Fibroblast of lung (primary cell): ENCODE data around the gene BZW1. TPM values are rescaled to one million over a fixed set of nuclear protein-coding genes. Genes with fewer than 3 reads are reported as not detected.
A peak's percentile ranks its signal among the peaks of the same experiment; 100 is the strongest.

ENCODE experiments used
- DNase-seq, 2 donors: peaks; one replicate each; pipeline versions ENCODE4 v3.0.0 to v3.0.0-alpha.2; 2010; ENCODE audit warnings: low read depth in 2 of 2
- H2AFZ ChIP-seq: 2 replicates; pipeline ENCODE4 v1.5.1; 2012; ENCODE audit warnings: low read length, control low read depth, inconsistent platforms
- H3K27ac ChIP-seq: 2 replicates; pipeline ENCODE4 v1.5.1; 2011; ENCODE audit warnings: low read length, control low read depth; ENCODE audit not compliant: insufficient read depth
- H3K27me3 ChIP-seq: 2 replicates; pipeline ENCODE4 v1.5.1; 2011; ENCODE audit warnings: mild to moderate bottlenecking, low read length; ENCODE audit not compliant: control insufficient read depth, insufficient read depth
- H3K36me3 ChIP-seq: 2 replicates; pipeline ENCODE4 v1.5.1; 2011; ENCODE audit warnings: low read length; ENCODE audit not compliant: control insufficient read depth, insufficient read depth
- H3K4me1 ChIP-seq: 2 replicates; pipeline ENCODE4 v1.5.1; 2011; ENCODE audit warnings: low read length; ENCODE audit not compliant: control insufficient read depth, insufficient read depth; ENCODE audit errors: extremely low read depth
- H3K4me2 ChIP-seq: 2 replicates; pipeline ENCODE4 v1.5.1; 2011; ENCODE audit warnings: low read length, control low read depth; ENCODE audit not compliant: insufficient read depth; ENCODE audit errors: extremely low read depth
- H3K4me3 ChIP-seq, 4 experiments: fragments of 200-600 bp in 1 of 4; sonication (generic) in 1 of 4; replicated peaks in 1 of 4; 2 replicates each; pipeline ENCODE4 v1.5.1; 2011 to 2016; ENCODE audit warnings: low read length in 4 of 4, low read depth in 3 of 4, mild to moderate bottlenecking in 3 of 4, control low read depth in 2 of 4, inconsistent platforms in 1 of 4, mixed read lengths in 1 of 4; ENCODE audit not compliant: insufficient read depth in 1 of 4; ENCODE audit errors: control extremely low read depth in 1 of 4
- H3K79me2 ChIP-seq: 2 replicates; pipeline ENCODE4 v1.5.1; 2012; ENCODE audit warnings: mild to moderate bottlenecking, low read length, inconsistent platforms; ENCODE audit not compliant: control insufficient read depth, insufficient read depth
- H3K9ac ChIP-seq: 2 replicates; pipeline ENCODE4 v1.5.1; 2011; ENCODE audit warnings: mild to moderate bottlenecking, low read length, control low read depth; ENCODE audit not compliant: insufficient read depth
- H3K9me3 ChIP-seq: 2 replicates; pipeline ENCODE4 v1.5.1; 2012; ENCODE audit warnings: low read depth, low read length; ENCODE audit not compliant: control insufficient read depth, insufficient read depth
- H4K20me1 ChIP-seq: 2 replicates; pipeline ENCODE4 v1.5.1; 2011; ENCODE audit warnings: low read length; ENCODE audit not compliant: control insufficient read depth, insufficient read depth; ENCODE audit errors: extremely low read depth
- CTCF ChIP-seq, 2 donors: IDR thresholded peaks in 1 of 2; conservative IDR thresholded peaks in 1 of 2; 1 replicate in 1 of 2; 2 replicates in 1 of 2; pipeline ENCODE4 v1.5.1; 2011 to 2012; ENCODE audit warnings: low read length in 2 of 2, control low read depth in 1 of 2, inconsistent platforms in 1 of 2, low read depth in 1 of 2, mild to moderate bottlenecking in 1 of 2
- EZH2 ChIP-seq: IDR thresholded peaks from 2 replicates; pipeline ENCODE4 v1.5.1; 2012; ENCODE audit warnings: low read length, control low read depth, mild to moderate bottlenecking; ENCODE audit errors: missing control alignments
- polyA plus RNA-seq, 2 donors: library from polyadenylated mRNA; depleted of rRNA in 1 of 2; stranded (reverse) in 1 of 2; unstranded in 1 of 2; fragments of >200 nt; gene quantifications; 2 replicates each; pipeline ENCODE4 v1.2.1, GENCODE V29; 2011 to 2012; ENCODE audit warnings: missing spikeins in 1 of 2
- total RNA-seq: library from RNA; depleted of rRNA; stranded (reverse); fragments of >200 nt; gene quantifications from 2 replicates; pipeline ENCODE4 v1.2.1, GENCODE V29; 2014

The BZW1 gene
- total and polyA plus RNA-seq, 2 donors (not counting 1 experiment from before 2014, with no cell fraction given) = 325 to 425 TPM

DNA sequence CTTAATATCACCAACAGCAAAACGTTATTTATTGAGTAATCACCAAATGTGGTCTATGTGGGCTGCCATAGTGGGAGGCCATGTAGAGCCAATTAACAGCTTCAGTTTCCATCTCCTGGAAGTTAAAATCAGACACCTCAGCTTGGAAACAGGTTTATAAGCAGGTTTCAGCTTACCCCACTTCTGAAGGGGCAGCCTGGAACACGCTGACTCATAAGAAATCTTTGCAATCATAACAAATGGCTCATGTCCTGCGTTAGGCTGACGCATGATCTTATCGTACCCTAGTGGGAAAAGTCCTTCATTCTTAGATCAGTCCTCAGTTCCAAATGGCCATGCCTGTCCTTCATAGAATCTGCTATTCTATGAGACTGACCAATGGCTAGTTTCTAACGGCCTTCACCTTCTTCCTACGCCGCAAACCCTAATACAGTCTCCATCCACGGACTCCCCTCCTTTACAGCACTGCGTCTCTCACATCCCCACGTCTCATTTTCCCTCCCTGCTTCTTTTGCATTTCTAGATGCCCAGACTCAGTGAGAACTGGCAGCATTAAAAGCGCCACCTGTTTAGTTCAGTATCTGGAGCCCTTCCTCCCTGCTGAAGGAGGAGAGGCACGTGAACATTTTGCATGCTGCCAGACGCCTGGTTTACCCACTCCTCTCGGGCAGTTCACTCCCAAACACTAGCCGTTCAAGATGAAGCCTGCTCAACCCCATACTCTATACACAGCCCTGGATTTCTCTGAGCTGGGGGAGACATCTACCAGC is 24.2 kb upstream of the BZW1 start:
- no peaks in the 10 kb centered on the region for H3K79me2 ChIP-seq
- peak overlapping the region; percentile 85 for H3K4me2 ChIP-seq
- peak overlapping the region; percentile 18 to 23 (median 20) for H3K4me3 ChIP-seq
- no peaks in the 10 kb centered on the region for H3K27me3 ChIP-seq
- H3K9ac ChIP-seq = peak overlapping the region; percentile 57
- peak overlapping the region; percentile 18 for H2AFZ ChIP-seq
- peak; percentile 97 to 98 for DNase-seq
- H3K36me3 ChIP-seq = no peaks in the 10 kb centered on the region
- peaks cover 15% of the 10 kb centered on the region for H3K4me1 ChIP-seq
- H3K9me3 ChIP-seq = no peaks in the 10 kb centered on the region
- TF ChIP-seq CTCF (conservative IDR thresholded peaks at IDR 0.05 in 1 of 2, IDR thresholded peaks at IDR 0.05 in 1 of 2; ENCODE audit: low read depth in 1 of 2, low read length in 2 of 2) (no peak), EZH2 (no peak)
- H3K27ac ChIP-seq = peak overlapping the region; percentile 97
- no peaks in the 10 kb centered on the region for H4K20me1 ChIP-seq

GRCh38 chr2:200788121-200788718 is 23.5 kb upstream of the BZW1 start:
- TF ChIP-seq EZH2 = no peak
- no peak for TF ChIP-seq CTCF (conservative IDR thresholded peaks at IDR 0.05 in 1 of 2, IDR thresholded peaks at IDR 0.05 in 1 of 2; ENCODE audit: low read depth in 1 of 2, low read length in 2 of 2)
- Histone ChIP-seq H3K27ac (peak overlapping the region; percentile 97), H3K4me3 (no peak overlapping the region), H3K4me2 (peak overlapping the region; percentile 85), H3K9ac (peak overlapping the region; percentile 25), H3K36me3 (no peaks in the 10 kb centered on the region), H3K79me2 (no peaks in the 10 kb centered on the region), H3K27me3 (no peaks in the 10 kb centered on the region), H2AFZ (peak overlapping the region; percentile 0), H3K9me3 (no peaks in the 10 kb centered on the region), H4K20me1 (no peaks in the 10 kb centered on the region), H3K4me1 (peaks cover 15% of the 10 kb centered on the region)
- DNase-seq = peak; percentile 50 to 70

DNA sequence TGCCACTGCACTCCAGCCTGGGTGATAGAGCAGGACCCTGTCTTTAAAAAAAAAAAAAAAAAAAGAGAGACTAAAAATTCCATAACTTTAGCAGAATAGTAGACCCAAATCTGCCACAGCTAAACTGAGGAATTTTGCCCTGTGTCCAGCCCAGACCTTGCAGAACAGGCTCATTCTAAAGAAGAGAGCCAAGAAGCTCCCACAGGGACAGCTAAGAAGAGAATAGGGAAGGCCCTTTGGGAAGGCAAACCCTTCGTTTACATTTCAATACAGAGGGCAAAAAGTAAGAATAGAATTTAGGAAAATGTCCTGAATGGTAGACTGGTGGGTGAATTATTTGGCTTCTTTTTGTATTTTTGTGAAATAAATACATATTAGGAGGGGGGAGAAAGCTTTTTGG is 21.5 kb upstream of the BZW1 start:
- no peaks in the 10 kb centered on the region for H3K79me2 ChIP-seq
- H3K9ac ChIP-seq = no peak overlapping the region
- DNase-seq = no peak
- H3K27me3 ChIP-seq = no peaks in the 10 kb centered on the region
- no peak for TF ChIP-seq EZH2
- no peak for TF ChIP-seq CTCF (conservative IDR thresholded peaks at IDR 0.05 in 1 of 2, IDR thresholded peaks at IDR 0.05 in 1 of 2; ENCODE audit: low read depth in 1 of 2, low read length in 2 of 2)
- no peak overlapping the region for H2AFZ ChIP-seq
- H3K4me2 ChIP-seq = no peak overlapping the region
- peaks cover 13% of the 10 kb centered on the region for H3K4me1 ChIP-seq
- no peak overlapping the region for H3K27ac ChIP-seq
- no peak overlapping the region for H3K4me3 ChIP-seq
- H4K20me1 ChIP-seq = no peaks in the 10 kb centered on the region
- H3K36me3 ChIP-seq = no peaks in the 10 kb centered on the region
- no peaks in the 10 kb centered on the region for H3K9me3 ChIP-seq
